ENCODE data around the gene FOLR2. TPM values are rescaled to one million over a fixed set of nuclear protein-coding genes. Genes with fewer than 3 reads are reported as not detected.

FOLR2 gene
- total RNA-seq, 4 donors from 2014 or later = 52.5 to 128 (median 95.5) TPM

GRCh38 chr11:72244361-72245262, 28.0 kb downstream of the FOLR2 start:
- TF ChIP-seq, protein P1, sequence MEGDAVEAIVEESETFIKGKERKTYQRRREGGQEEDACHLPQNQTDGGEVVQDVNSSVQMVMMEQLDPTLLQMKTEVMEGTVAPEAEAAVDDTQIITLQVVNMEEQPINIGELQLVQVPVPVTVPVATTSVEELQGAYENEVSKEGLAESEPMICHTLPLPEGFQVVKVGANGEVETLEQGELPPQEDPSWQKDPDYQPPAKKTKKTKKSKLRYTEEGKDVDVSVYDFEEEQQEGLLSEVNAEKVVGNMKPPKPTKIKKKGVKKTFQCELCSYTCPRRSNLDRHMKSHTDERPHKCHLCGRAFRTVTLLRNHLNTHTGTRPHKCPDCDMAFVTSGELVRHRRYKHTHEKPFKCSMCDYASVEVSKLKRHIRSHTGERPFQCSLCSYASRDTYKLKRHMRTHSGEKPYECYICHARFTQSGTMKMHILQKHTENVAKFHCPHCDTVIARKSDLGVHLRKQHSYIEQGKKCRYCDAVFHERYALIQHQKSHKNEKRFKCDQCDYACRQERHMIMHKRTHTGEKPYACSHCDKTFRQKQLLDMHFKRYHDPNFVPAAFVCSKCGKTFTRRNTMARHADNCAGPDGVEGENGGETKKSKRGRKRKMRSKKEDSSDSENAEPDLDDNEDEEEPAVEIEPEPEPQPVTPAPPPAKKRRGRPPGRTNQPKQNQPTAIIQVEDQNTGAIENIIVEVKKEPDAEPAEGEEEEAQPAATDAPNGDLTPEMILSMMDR (IDR thresholded peaks at IDR 0.05) = no peak
- no peak for ATAC-seq (ENCODE audit: low FRiP score)
- no peak for DNase-seq (ENCODE audit: low spot score)

GRCh38 chr11:72245263-72245816, 28.7 kb downstream of the FOLR2 start:
- no peak for ATAC-seq (ENCODE audit: low FRiP score)
- TF ChIP-seq, protein P1 (IDR thresholded peaks at IDR 0.05) = no peak
- no peak for DNase-seq (ENCODE audit: low spot score)

GRCh38 chr11:72247584-72247983, 31.0 kb downstream of the FOLR2 start:
- ATAC-seq (ENCODE audit: low FRiP score) (no peak), DNase-seq (ENCODE audit: low spot score) (no peak)
- TF ChIP-seq, protein P1 (IDR thresholded peaks at IDR 0.05) = no peak

GRCh38 chr11:72249961-72250360, 33.4 kb downstream of the FOLR2 start:
- DNase-seq (ENCODE audit: low spot score) = no peak
- no peak for ATAC-seq (ENCODE audit: low FRiP score)
- TF ChIP-seq, protein P1 (IDR thresholded peaks at IDR 0.05) = no peak

DNA sequence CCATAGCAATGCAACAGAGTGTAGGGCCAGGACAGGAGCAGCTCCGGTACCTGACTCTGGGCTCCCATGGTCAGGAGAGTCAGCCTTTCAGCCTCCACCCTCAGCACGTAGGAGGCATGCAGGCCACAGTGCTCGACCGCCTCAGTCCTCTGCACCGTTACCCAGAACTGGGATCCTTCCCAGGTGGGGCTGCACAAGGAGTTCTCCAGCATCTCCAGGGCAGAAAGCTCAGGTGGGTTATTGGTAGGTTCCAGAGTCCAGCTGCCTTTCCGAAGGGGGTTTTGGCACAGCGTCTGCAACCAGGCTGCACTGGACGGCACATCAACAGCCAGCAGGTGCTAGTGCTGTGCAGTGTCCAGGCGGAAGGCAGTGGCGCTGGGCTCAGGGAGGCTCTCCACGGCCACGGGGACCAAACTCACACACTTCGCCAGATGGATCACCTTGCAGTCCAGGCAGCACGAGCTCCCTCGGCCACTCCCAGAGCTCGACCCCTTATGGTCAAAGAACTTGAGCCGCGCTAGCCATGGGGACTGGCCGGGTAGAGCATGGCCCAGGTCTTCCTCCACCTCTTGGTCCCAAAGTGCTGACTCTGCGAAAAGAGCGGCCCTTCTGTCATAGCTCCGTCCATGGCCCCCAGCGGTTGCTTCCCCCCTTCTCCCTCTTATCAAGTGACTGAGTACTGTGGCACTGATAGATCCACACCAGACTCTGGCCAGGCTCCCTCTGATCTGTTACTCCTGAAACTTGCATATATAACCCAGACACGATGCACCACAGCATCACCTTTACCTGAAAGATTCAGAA, 34.3 kb downstream of the FOLR2 start:
- TF ChIP-seq, protein P1 (IDR thresholded peaks at IDR 0.05) = no peak
- ATAC-seq (ENCODE audit: low FRiP score) (no peak), DNase-seq (ENCODE audit: low spot score) (no peak)

DNA sequence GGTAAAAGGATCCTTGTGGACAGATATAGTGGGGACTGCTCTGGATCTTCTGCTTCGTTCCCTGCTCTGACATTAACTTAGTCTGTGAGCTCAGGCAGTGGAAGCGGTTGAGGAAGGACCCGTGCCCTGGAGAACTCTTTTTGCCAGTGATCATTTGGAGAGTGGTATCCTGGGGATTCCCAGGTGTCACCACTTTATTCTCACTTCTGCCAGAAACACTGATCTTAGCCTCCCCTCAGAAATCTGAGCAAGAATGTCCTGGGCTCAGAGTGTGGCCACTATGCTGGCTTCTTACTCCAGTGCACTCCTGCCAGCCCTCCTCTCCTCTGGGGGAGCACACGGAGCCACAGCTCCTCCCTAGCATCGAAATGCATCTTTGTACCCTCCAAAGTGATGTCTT, 35.0 kb downstream of the FOLR2 start:
- ATAC-seq (ENCODE audit: low FRiP score) (no peak), DNase-seq (ENCODE audit: low spot score) (no peak)
- TF ChIP-seq, protein P1 (IDR thresholded peaks at IDR 0.05) = no peak

All from omental fat pad (tissue), 4 donors.